GM18517 (cell line): ENCODE data around the gene NSD1.
"Not testable (repeated sequence)": the region's sequence is repeated elsewhere in the genome, so short reads cannot be mapped to it uniquely, and the experiment has no call there.

Experiments
- ATAC-seq: cut with Tn5 transposase; IDR thresholded peaks from one replicate; pipeline ENCODE4 v1.9.1; 2021; ENCODE audit warnings: mild to moderate bottlenecking, moderate library complexity; ENCODE audit not compliant: unreplicated experiment

The NSD1 gene

DNA sequence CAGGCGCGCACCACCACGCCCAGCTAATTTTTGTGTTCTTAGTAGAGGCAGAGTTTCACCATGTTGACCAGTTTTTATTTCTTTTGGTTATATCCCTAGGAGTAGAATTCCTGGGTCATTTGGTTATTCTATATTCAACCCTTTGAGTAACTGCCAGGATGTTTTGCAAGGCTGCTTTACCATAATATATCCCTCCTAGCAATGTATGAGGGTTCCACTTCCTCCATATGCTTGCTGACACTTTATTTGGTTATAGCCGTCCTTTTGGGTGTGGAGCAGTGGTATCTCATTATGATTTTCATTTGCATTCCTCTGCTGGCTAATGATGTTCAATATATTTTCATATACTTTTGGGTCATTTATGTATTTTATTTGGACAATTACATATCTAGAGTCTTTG lies 88.7 kb downstream of the NSD1 start:
- no peak for ATAC-seq

- no peak for ATAC-seq
Observed at GRCh38 chr5:177225798-177226197, 92.2 kb downstream of the NSD1 start.

DNA sequence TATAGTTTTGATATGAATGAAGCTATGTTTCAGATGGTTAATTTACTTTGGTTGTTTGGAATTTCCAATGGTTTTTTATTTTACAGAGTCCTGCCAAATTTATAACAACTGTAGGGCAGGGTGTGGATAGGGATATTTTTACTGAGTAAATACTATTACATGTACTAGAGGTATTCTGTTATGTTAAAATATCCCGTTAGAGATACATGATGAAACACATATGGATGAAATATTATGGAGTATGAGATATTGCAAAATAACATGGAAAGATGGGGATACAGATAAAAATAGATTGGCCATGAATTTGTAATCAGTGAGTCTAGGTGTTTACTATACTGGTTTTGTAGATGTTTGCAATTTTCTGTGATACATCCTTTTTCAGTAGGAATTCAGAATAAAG lies 93.3 kb downstream of the NSD1 start:
- no peak for ATAC-seq

- ATAC-seq = no peak
Observed at GRCh38 chr5:177228751-177229150, 95.2 kb downstream of the NSD1 start.

DNA sequence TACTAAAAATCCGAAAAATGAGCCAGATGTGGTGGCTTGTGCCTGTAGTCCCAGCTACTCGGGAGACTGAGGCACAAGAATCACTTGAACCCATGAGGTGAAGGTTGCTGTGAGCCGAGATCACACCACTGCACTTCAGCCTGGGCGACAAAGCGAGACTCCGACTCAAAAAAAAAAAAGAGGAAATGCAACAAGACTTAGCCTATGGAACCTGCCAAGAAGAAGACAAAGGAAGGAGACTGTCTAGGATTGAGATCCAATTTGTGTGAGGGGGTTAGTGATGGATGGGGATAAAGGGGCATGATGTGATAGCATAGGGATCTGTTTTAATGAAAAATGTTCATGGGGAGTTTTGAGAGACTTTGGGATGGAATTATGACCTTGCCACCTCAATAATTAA lies 97.1 kb downstream of the NSD1 start:
- no peak for ATAC-seq

GRCh38 chr5:177231479-177232250 lies 98.1 kb downstream of the NSD1 start:
- ATAC-seq = no peak

DNA sequence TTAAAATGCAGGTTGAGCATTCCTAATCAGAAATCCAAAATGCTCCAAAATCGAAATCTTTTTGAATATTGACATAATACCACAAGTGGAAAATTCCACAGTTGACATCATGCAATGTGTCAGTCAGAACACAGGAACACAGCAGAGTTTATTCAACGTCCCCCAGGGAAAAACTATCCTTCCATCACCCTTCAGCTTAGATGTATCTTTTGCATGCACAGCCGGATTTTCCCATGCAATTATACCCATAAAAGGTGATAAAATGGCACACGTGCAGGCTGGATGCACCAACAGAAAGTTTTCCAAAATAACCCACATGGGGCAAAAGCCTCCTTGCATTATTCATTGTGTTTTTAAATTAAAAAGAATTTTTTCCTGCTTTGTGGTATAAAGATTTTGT lies 98.8 kb downstream of the NSD1 start:
- no peak for ATAC-seq

DNA sequence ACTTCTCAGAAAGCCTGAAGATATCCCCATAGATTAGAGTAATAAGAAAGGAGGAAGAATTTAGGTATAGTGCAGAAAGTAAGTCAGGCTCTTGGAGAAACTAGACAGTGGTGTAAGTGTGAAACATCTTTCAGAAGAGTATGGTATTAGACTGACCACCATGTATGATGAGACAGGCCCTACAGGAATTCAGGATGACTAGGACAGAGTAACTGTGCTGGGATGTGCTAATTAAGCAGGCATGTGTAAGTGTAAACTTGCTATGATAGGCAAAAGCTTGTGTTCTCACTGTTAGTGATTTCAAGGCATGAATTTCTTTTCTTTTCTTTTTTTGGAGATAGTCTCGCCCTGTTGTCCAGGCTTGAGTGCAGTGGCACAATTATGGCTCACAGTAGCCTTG lies 99.2 kb downstream of the NSD1 start:
- no peak for ATAC-seq

- ATAC-seq = no peak
Observed at GRCh38 chr5:177233206-177233605, 99.6 kb downstream of the NSD1 start.

DNA sequence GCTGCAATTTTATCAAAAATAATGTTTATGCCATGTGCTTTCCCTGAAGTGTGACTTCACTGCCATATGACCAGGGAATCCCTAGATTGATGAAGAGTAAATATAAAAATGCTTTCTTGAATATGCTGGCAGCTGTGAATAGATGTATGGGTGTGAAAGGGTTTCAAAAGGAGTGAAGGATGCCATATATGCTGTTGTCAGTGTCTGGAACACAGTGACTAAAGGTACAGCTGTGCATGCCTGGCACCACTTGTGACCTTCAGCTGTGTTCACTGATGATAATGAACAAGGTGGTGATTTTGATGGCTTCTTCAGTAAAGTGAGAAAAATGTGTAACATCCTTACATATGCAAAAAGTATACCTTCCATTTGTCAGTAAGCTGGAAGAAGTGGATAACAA lies 100.2 kb downstream of the NSD1 start:
- no peak for ATAC-seq

DNA sequence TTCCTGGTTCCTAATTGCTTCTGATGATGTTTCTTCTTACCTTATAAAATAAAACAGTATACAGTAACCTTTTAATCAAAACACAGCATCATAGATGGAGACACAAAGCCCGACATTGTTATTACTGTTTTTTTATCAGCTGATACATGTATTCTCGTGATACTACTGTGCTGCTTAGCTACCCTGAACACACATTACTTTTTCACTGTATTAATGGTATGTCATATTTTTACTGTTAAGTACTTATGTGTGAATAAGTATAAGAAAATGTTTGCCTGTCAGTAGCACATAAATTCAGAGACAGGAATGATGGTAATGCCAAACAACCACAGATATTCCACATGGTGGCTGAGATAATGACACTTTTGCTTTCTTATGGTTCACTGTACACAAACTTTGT lies 101.3 kb downstream of the NSD1 start:
- no peak for ATAC-seq

- ATAC-seq = no peak
Observed at GRCh38 chr5:177241768-177242167, 108.2 kb downstream of the NSD1 start.

- no peak for ATAC-seq
Observed at GRCh38 chr5:177242304-177242703, 108.7 kb downstream of the NSD1 start.

DNA sequence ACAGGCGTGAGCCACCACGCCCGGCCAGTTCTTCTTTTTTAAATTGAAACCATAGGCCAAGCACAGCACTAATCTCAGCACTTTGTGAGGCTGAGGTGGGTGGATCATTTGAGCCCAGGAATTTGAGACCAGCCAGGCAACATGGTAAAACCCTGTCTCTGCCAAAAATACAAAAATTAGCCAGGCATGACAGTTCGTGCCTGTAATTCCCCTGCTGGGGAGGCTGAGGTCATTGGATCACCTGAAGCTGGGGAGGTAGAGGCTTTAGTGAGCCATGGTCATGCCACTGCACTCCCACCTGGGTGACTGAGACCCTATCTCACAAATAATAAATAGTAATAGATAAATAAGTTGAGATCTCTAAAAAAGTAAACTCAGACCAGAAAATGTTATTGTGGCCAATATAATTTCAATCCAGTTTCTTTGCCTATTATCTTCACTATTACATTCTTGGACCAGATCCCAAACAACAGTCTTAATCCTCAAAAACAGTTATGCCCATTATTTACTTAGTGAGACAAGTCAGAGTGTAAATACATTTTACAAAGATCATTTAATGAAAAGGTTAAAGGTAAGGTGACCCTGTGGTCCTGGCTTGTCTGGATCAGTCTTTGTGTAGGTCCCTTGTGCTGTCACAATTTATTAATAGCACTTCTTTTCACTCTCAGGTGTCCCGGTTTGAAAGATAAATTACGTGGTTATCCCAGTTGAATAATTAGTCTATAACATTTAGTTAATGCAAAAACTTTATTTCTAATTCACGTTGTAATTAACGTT lies 116.4 kb downstream of the NSD1 start:
- ATAC-seq = no peak

GRCh38 chr5:177253252-177253651 lies 119.7 kb downstream of the NSD1 start:
- no peak for ATAC-seq

- no peak for ATAC-seq
Observed at GRCh38 chr5:177256296-177256695, 122.7 kb downstream of the NSD1 start.

- ATAC-seq = not testable (repeated sequence)
Observed at GRCh38 chr5:177258711-177259110, 125.1 kb downstream of the NSD1 start.

GRCh38 chr5:177260961-177261360 lies 127.4 kb downstream of the NSD1 start:
- ATAC-seq = no peak

GRCh38 chr5:177261510-177261909 lies 127.9 kb downstream of the NSD1 start:
- ATAC-seq = no peak

- no peak for ATAC-seq
Observed at GRCh38 chr5:177264178-177264577, 130.6 kb downstream of the NSD1 start.

- no peak for ATAC-seq
Observed at GRCh38 chr5:177265395-177265794, 131.8 kb downstream of the NSD1 start.

GRCh38 chr5:177269232-177269895 lies 135.8 kb downstream of the NSD1 start:
- ATAC-seq = no peak
